IPS-18a (cell line): Measurements from ENCODE around the gene ADM.
A peak's percentile ranks its signal among the peaks of the same experiment; 100 is the strongest.
"Not testable (repeated sequence)": the region's sequence is repeated elsewhere in the genome, so short reads cannot be mapped to it uniquely, and the experiment has no call there.

Experiments
- H3K27ac ChIP-seq: one replicate; pipeline ENCODE4 v1.5.1; 2013; ENCODE audit warnings: low read length
- H3K27me3 ChIP-seq: one replicate; pipeline ENCODE4 v1.6.1; 2013; ENCODE audit warnings: mild to moderate bottlenecking, low read length; ENCODE audit not compliant: control insufficient read depth, insufficient read depth
- H3K36me3 ChIP-seq: one replicate; pipeline ENCODE4 v1.6.1; 2013; ENCODE audit warnings: low read depth, low read length; ENCODE audit not compliant: control insufficient read depth
- H3K4me1 ChIP-seq: one replicate; pipeline ENCODE4 v1.6.1; 2013; ENCODE audit warnings: low read depth, low read length; ENCODE audit not compliant: control insufficient read depth
- H3K4me3 ChIP-seq: one replicate; pipeline ENCODE4 v1.5.1; 2013; ENCODE audit warnings: low read length
- H3K9ac ChIP-seq: one replicate; pipeline ENCODE4 v1.6.1; 2013; ENCODE audit warnings: mild to moderate bottlenecking, low read length, moderate library complexity
- H3K9me3 ChIP-seq: one replicate; pipeline ENCODE4 v1.6.1; 2013; ENCODE audit warnings: low read depth, low read length; ENCODE audit not compliant: control insufficient read depth

Gene ADM, protein sequence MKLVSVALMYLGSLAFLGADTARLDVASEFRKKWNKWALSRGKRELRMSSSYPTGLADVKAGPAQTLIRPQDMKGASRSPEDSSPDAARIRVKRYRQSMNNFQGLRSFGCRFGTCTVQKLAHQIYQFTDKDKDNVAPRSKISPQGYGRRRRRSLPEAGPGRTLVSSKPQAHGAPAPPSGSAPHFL

DNA sequence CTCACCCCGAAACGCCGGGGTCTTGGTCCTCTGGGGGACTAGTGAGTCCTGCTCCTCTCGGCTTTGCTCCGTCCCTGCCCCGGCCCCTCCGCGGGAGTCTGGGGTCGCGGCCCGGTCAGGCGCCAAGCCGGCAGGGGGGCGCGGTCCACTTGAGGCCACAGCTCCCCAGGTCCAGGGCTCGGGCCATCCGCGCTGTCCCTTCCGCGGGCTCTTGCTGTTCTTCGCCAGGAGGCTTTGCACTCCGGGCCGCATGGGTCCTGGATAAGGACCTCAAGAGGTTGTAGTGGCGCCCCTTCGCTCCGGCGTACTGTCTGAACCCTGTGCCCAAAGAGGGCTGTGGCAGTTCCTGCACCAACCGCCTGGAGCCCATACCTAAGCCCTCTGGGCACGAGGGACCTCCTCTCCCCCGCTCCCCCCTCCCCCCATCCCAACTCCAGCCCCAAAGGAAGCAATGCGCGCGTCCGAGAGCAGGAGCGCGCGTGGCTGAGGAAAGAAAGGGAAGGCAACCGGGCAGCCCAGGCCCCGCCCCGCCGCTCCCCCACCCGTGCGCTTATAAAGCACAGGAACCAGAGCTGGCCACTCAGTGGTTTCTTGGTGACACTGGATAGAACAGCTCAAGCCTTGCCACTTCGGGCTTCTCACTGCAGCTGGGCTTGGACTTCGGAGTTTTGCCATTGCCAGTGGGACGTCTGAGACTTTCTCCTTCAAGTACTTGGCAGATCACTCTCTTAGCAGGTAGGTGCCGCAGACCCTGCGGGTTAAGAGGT, at the start of gene ADM:
ADM (plus strand) TSS at position 579 of the 767 bp plus-strand sequence. CDS start 628 bp downstream, outside the sequence.
- H3K9me3 ChIP-seq: no peaks in the 10 kb centered on the region
- H3K4me1 ChIP-seq: peaks cover 26% of the 10 kb centered on the region
- H3K27ac ChIP-seq: no peak within 1 kb of the TSS
- H3K9ac ChIP-seq: peak within 1 kb of the TSS; percentile 78
- H3K27me3 ChIP-seq: peaks cover 80% of the 10 kb centered on the region
- peaks cover 5% of the 10 kb centered on the region for H3K36me3 ChIP-seq
- H3K4me3 ChIP-seq: peak within 1 kb of the TSS; percentile 95

DNA sequence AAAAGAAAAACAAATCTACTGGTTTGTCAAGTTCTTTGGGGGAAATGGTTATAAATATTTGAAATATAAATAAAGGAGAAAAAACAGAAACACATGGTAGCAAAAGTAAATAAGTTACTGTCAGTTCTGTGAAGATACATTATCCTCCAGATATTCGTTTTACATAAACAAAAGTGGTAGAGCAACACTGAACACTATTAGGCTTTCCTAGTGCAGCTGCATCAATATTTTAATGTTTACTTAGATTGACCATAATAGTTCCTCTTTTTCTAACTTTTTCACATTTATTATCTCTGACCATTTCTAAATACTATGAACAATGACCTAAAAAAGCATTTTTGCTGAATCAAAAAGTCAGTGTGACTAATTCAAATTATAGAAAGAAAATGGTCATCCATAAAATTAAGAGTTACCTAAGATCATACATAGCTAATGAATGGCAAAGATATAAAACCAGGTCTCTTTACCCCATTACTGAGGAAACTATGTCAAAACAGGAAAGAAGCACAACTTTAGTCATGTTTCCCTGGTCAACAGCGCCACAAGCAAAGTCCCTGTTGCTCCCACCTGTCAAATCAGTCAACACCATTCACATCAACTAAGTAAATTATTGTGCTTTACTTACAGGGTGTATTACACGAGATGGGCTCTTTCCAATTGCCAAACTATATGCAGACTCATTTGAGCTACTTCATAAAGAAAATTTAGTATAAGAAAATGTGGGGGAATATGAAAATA, 49.3 kb upstream of the ADM start:
- Histone ChIP-seq H3K36me3 (no peaks in the 10 kb centered on the region), H3K9ac (no peak overlapping the region), H3K27ac (no peak overlapping the region), H3K9me3 (no peaks in the 10 kb centered on the region), H3K4me1 (peaks cover 9% of the 10 kb centered on the region), H3K4me3 (no peak overlapping the region), H3K27me3 (no peaks in the 10 kb centered on the region)

DNA sequence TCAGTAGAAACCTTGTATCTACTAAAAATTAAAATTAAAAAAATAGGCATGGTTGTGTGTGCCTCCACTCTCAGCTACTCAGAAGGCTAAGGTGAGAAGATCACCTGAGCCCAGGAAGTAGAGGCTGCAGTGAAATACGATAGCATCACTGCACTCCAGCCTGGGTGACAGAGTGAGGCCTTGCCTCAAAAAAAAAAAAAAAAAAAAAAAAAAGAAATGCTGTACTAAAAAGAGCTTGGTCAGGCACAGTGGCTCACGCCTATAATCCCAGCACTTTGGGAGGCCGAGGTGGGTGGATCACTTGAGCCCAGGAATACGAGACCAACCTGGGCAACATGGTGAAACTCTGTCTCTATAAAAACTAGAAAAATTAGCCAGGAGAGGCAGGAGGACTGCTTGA, 47.4 kb upstream of the ADM start:
- Histone ChIP-seq H3K9ac (no peak overlapping the region), H3K36me3 (no peaks in the 10 kb centered on the region), H3K27me3 (no peaks in the 10 kb centered on the region), H3K9me3 (no peaks in the 10 kb centered on the region), H3K4me1 (peaks cover 4% of the 10 kb centered on the region), H3K4me3 (no peak overlapping the region), H3K27ac (no peak overlapping the region)

DNA sequence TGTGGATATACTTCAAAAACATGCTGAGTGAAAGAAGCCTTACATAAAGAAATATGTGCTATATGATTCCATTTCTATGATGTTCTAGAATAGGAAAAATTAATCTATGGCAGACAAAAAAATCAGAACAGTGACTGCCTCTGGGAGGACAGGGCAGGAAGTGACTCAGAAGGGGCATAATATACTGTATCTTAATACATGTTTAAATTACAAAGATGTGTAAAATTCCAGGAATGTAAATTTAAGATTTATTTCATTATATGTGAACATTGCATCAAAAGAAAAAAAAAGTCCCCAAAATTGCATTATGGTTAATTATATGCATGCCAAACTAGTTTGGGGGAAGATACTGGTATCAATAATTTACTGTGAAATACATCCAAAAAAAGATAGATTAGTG, 43.1 kb upstream of the ADM start:
- Histone ChIP-seq H3K9me3 (no peaks in the 10 kb centered on the region), H3K27ac (no peak overlapping the region), H3K4me3 (no peak overlapping the region), H3K27me3 (no peaks in the 10 kb centered on the region), H3K4me1 (peaks cover 4% of the 10 kb centered on the region), H3K36me3 (no peaks in the 10 kb centered on the region), H3K9ac (no peak overlapping the region)

DNA sequence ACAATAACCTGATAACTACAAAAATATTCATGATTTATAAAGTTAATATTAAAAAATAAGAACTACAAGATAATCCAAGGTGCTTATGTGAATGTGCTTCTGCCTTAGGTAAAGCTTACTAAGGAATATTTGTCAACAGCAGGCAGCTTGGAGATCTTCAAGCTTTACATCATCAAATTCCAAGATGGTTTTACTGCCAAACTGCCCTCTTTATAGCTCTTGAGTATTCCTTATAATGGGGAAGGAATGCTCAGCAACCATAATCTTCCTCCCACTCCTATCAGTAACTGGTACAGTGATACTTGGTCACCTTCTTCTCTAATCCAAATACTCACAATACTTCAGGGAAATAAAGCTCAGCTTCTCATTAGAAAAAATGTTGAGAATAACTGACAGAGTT, 40.9 kb upstream of the ADM start:
- no peaks in the 10 kb centered on the region for H3K36me3 ChIP-seq
- no peak overlapping the region for H3K9ac ChIP-seq
- no peaks in the 10 kb centered on the region for H3K4me1 ChIP-seq
- no peak overlapping the region for H3K27ac ChIP-seq
- no peak overlapping the region for H3K4me3 ChIP-seq
- H3K9me3 ChIP-seq: no peaks in the 10 kb centered on the region
- H3K27me3 ChIP-seq: no peaks in the 10 kb centered on the region

DNA sequence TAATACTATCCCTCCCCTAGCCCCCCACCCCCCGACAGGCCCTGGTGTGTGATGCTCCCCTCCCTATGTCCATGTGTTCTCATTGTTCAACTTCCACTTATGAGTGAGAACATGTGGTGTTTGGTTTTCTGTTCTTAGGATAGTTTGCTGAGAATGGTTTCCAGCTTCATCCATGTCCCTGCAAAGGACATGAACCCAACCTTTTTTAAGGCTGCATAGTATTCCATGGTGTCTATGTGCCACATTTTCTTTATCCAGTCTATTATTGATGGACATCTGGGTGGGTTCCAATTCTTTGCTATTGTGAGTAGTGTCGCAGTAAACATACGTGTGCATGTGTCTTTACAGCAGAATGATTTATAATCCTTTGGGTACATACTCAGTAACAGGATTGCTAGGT, 40.2 kb upstream of the ADM start:
- not testable (repeated sequence) for H3K9ac ChIP-seq, H3K4me3 ChIP-seq, H3K4me1 ChIP-seq, H3K27me3 ChIP-seq, H3K9me3 ChIP-seq, H3K36me3 ChIP-seq, H3K27ac ChIP-seq

DNA sequence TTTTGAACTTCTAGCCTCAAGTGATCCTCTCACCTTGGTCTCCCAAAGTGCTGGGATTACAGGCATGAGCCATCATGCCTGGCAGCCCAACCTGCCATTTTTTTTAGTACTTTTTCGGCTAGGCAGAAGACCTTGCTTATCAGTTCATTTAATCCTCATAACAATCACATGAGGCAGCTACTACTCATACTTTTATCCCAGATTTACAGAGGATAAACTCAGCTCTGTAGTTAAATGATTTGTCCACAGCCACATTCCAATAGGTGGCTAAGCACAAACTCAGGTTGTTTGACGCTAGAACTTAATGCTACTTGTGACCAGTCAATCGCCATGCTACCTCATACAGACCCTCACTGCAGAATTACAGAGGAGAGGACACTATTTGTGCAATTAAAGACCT, 38.9 kb upstream of the ADM start:
- Histone ChIP-seq H3K4me1 (no peaks in the 10 kb centered on the region), H3K27ac (no peak overlapping the region), H3K36me3 (no peaks in the 10 kb centered on the region), H3K4me3 (no peak overlapping the region), H3K9ac (no peak overlapping the region), H3K27me3 (no peaks in the 10 kb centered on the region), H3K9me3 (no peaks in the 10 kb centered on the region)

DNA sequence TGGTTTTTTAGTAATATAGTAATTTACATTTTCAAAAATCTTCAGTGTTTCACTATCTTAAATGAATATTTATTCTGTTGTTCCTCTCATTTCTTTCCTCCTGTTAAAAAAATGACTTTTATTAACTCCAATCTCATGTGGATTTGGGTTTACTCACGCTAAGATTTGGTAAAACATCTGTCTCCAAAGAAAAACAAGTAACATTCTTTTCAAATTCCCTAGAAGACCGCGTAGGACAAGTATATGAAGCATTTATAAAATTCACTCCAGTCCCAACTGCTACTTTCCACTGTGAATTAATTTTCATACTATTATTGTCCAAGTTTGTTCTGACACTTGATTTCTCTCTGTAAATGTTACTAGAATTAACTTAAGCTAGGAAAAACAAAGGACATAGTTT, 37.1 kb upstream of the ADM start:
- no peak overlapping the region for H3K9ac ChIP-seq
- no peaks in the 10 kb centered on the region for H3K4me1 ChIP-seq
- H3K36me3 ChIP-seq: no peaks in the 10 kb centered on the region
- no peak overlapping the region for H3K4me3 ChIP-seq
- no peaks in the 10 kb centered on the region for H3K9me3 ChIP-seq
- no peaks in the 10 kb centered on the region for H3K27me3 ChIP-seq
- no peak overlapping the region for H3K27ac ChIP-seq

DNA sequence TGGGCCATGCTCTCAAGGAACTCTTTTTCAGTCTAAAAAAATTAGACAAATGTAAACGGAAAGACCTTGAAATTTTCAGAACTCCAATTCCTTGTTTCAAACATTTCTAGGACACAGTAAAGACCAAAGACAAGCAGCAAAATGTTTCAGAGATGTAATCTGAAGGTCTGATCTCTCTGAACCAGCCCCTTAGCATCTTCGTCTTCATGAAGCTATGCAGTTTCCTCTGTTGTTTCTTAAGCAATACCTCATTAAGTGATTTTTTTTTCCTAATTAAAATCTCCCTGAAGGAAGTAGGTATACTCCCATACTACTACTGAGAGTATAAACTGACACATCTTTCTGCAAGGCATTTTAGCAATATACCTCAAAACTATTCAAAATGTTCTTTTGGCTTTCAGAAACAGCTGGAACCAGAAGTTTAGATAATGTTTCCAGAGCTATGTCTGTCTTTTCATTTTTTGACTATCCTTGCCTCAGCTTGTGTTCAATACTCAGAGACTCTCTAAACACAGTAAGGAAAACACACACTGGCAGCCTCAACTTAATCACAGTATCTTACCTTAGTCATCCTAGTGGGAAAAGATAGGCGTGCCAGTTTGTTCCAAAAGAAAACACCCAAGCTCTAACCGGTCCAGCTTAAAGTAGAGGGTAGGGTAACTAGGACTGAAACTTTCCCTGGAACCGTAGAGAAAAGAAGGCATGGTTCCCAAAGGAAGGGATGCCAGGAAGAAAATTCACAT, 36.0 kb upstream of the ADM start:
- no peak overlapping the region for H3K27ac ChIP-seq
- H3K4me3 ChIP-seq: no peak overlapping the region

DNA sequence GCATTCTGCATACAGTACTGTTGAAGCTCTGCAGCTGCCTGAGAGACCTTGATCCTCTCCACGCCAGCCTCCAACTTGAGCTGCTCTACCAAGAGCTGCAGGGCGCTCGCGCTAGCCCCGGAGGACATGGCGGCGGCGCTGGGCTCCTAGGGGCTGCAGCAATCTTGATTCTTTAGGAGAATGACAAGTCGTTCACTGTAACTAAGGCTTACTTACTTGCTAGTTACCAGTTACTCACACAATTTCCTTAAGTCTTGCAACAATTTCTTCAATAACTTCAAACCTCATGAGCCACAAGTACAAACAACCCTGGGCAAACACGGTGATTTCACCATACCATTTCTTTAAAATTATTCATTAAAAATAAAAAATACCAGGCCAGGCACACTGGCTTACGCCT, 32.7 kb upstream of the ADM start:
- Histone ChIP-seq H3K4me3 (no peak overlapping the region), H3K9ac (no peak overlapping the region), H3K27ac (no peak overlapping the region), H3K4me1 (no peaks in the 10 kb centered on the region), H3K36me3 (no peaks in the 10 kb centered on the region), H3K9me3 (no peaks in the 10 kb centered on the region), H3K27me3 (no peaks in the 10 kb centered on the region)

More for the DNA sequence above, 36.0 kb upstream of the ADM start:
- no peaks in the 10 kb centered on the region for H3K4me1 ChIP-seq
- H3K9ac ChIP-seq: no peak overlapping the region
- H3K9me3 ChIP-seq: no peaks in the 10 kb centered on the region
- H3K36me3 ChIP-seq: no peaks in the 10 kb centered on the region
- H3K27me3 ChIP-seq: no peaks in the 10 kb centered on the region

DNA sequence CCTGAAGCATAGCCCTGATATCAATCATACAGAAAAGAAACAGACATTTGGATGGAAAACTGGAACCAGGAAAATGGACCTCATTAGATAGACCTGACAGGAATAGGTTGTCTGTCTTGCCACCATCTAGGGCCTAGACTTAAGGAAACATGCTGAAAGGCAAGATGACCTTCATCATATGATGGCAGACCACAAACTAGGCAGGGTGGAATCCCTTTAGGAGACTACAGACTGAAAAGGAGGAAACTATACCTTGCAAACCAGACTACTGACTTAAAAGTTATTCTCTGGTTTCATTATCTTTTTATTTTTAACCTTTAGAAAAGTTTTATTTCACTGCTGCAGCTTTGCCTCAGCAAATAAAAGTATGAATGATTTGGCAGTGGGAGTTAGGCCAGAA, 31.1 kb upstream of the ADM start:
- H3K9ac ChIP-seq: no peak overlapping the region
- H3K4me1 ChIP-seq: peaks cover 4% of the 10 kb centered on the region
- no peaks in the 10 kb centered on the region for H3K9me3 ChIP-seq
- H3K4me3 ChIP-seq: no peak overlapping the region
- no peak overlapping the region for H3K27ac ChIP-seq
- no peaks in the 10 kb centered on the region for H3K27me3 ChIP-seq
- no peaks in the 10 kb centered on the region for H3K36me3 ChIP-seq
